Measurements from ENCODE around the gene PC.

DNA sequence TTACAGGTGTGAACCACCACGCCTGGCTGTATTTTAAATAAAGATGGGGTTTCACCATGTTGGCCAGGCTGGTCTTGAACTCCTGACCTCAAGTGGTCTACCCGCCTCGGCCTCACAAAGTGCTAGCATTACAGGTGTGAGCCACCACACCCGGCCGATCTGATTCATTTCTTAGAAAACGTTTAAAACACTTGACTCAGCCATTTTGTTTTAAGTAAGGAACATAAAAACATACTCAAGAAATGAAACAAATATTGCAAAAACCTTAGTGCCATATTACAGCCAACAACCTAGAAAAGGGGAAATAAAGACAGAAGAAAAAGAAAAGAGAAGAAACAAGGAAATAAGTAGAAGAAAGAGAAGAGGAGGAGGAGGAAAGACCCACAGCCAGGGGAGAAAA lies 84.0 kb downstream of the PC start:
- TF ChIP-seq CTCF (IDR thresholded peaks at IDR 0.05) (no peak), CHD2 (IDR thresholded peaks at IDR 0.05; ENCODE audit: low read length, partially characterized antibody) (no peak), FOXM1 (IDR thresholded peaks at IDR 0.05; ENCODE audit: low read depth) (no peak), SIN3A (IDR thresholded peaks at IDR 0.05; ENCODE audit: borderline replicate concordance, low read depth, low read length) (no peak), EP300 (IDR thresholded peaks at IDR 0.05; ENCODE audit: borderline replicate concordance in 1 of 2, low read depth in 1 of 2, low read length in 1 of 2) (no peak), EZH2phosphoT487 (IDR thresholded peaks at IDR 0.05; ENCODE audit: borderline replicate concordance, low read depth) (no peak), FOSL2 (IDR thresholded peaks at IDR 0.05; ENCODE audit: borderline replicate concordance, low read depth) (no peak), YY1 (IDR thresholded peaks at IDR 0.05; ENCODE audit: low read depth) (no peak)

Measured in SK-N-SH (cell line).